H1 (cell line): Measurements from ENCODE around the gene SBSN.

Experiments used
- EP300 ChIP-seq, 2 experiments: IDR thresholded peaks; 1 replicate in 1 of 2; 2 replicates in 1 of 2; pipeline ENCODE4 v1.6.1; 2011 to 2012; ENCODE audit warnings: low read depth in 2 of 2, low read length in 2 of 2, mild to moderate bottlenecking in 2 of 2, borderline replicate concordance in 1 of 2, inconsistent platforms in 1 of 2, moderate library complexity in 1 of 2
- GABPA ChIP-seq: IDR thresholded peaks from 2 replicates; pipeline ENCODE4 v1.6.1; 2011; ENCODE audit warnings: mild to moderate bottlenecking, low read length, moderate library complexity, borderline replicate concordance; ENCODE audit not compliant: insufficient read depth
- HDAC6 ChIP-seq: IDR thresholded peaks from one replicate; pipeline ENCODE4 v1.7.1; 2012; ENCODE audit warnings: low read depth, mild to moderate bottlenecking, inconsistent platforms, low read length, moderate library complexity
- JUND ChIP-seq: IDR thresholded peaks from 2 replicates; pipeline ENCODE4 v1.6.1; 2011; ENCODE audit warnings: mild to moderate bottlenecking, improper control_type of control experiment, low read length
- POLR2A ChIP-seq, 2 experiments: IDR thresholded peaks; 1 replicate in 1 of 2; 2 replicates in 1 of 2; pipeline ENCODE4 v1.6.1; 2011; ENCODE audit warnings: low read depth in 2 of 2, low read length in 2 of 2, mild to moderate bottlenecking in 2 of 2; ENCODE audit errors: control extremely low read depth in 1 of 2
- RAD21 ChIP-seq, 2 experiments: IDR thresholded peaks in 1 of 2; conservative IDR thresholded peaks in 1 of 2; 2 replicates each; pipeline ENCODE4 v1.6.1; 2011; ENCODE audit warnings: low read depth in 2 of 2, low read length in 2 of 2, improper control_type of control experiment in 1 of 2, inconsistent platforms in 1 of 2, mild to moderate bottlenecking in 1 of 2, moderate library complexity in 1 of 2
- SP1 ChIP-seq: IDR thresholded peaks from 2 replicates; pipeline ENCODE4 v1.6.1; 2011; ENCODE audit warnings: low read depth, low read length
- TAF1 ChIP-seq: IDR thresholded peaks from 2 replicates; pipeline ENCODE4 v1.6.1; 2011; ENCODE audit warnings: mild to moderate bottlenecking, low read depth, low read length
- YY1 ChIP-seq: IDR thresholded peaks from 2 replicates; pipeline ENCODE4 v1.6.1; 2011; ENCODE audit warnings: low read depth, mild to moderate bottlenecking, low read length
- TF ChIP-seq, protein P1 (sequence below), 3 experiments: IDR thresholded peaks; 1 replicate in 2 of 3; 2 replicates in 1 of 3; pipeline versions ENCODE4 v1.5.1 to v1.6.1; 2011; ENCODE audit warnings: low read length in 3 of 3, mild to moderate bottlenecking in 3 of 3, inconsistent platforms in 2 of 3, low read depth in 1 of 3, moderate library complexity in 1 of 3; ENCODE audit not compliant: insufficient read depth in 1 of 3; ENCODE audit errors: control extremely low read depth in 1 of 3

DNA sequence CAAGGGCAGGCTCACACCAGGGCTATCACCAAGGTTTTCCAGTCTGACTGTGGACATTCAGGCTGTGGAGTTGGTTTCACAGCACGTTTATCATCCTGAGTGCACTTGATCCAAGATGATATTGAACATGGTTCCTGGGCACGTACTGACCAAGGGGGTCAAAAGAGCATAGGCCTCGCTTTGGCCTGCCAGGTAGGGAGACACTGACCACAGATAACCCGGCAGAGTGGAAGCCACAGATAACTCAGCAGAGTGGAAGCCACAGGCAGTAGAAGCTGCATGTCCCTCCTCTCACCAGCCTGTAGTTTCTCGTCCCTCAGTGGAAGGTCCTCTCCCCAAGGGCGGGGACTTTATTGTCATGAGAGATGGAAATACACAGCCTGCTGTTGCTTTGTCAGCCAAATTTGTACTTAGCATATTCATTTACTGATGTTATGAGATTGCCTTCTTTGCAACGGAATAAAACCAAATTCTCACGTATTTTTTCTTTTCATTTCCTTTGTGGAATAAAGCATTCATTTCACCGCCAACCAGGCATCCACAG lies 29.1 kb downstream of the SBSN start:
- no peak for TF ChIP-seq JUND
- TF ChIP-seq GABPA: no peak
- no peak for TF ChIP-seq POLR2A (IDR thresholded peaks at IDR 0.05; ENCODE audit: control extremely low read depth in 1 of 2, low read depth in 2 of 2, low read length in 2 of 2)
- TF ChIP-seq SP1: no peak
- TF ChIP-seq TAF1: no peak
- TF ChIP-seq YY1: no peak
- TF ChIP-seq, protein P1, sequence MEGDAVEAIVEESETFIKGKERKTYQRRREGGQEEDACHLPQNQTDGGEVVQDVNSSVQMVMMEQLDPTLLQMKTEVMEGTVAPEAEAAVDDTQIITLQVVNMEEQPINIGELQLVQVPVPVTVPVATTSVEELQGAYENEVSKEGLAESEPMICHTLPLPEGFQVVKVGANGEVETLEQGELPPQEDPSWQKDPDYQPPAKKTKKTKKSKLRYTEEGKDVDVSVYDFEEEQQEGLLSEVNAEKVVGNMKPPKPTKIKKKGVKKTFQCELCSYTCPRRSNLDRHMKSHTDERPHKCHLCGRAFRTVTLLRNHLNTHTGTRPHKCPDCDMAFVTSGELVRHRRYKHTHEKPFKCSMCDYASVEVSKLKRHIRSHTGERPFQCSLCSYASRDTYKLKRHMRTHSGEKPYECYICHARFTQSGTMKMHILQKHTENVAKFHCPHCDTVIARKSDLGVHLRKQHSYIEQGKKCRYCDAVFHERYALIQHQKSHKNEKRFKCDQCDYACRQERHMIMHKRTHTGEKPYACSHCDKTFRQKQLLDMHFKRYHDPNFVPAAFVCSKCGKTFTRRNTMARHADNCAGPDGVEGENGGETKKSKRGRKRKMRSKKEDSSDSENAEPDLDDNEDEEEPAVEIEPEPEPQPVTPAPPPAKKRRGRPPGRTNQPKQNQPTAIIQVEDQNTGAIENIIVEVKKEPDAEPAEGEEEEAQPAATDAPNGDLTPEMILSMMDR (IDR thresholded peaks at IDR 0.05; ENCODE audit: control extremely low read depth in 1 of 3, insufficient read depth in 1 of 3, low read depth in 1 of 3, low read length in 3 of 3): no peak
- TF ChIP-seq RAD21 (IDR thresholded peaks at IDR 0.05 in 1 of 2, conservative IDR thresholded peaks at IDR 0.05 in 1 of 2; ENCODE audit: low read depth in 2 of 2, low read length in 2 of 2): no peak
- TF ChIP-seq HDAC6: no peak
- TF ChIP-seq EP300 (IDR thresholded peaks at IDR 0.05; ENCODE audit: borderline replicate concordance in 1 of 2, low read depth in 2 of 2, low read length in 2 of 2): no peak
